Thoracic aorta (tissue), 2 donors: ENCODE measurements around the gene MVB12B. TPM values are rescaled to one million over a fixed set of nuclear protein-coding genes. Genes with fewer than 3 reads are reported as not detected.

ENCODE experiments used
- ATAC-seq: fragments of 150-250 bp; one replicate; pipeline ENCODE4 v1.8.0; 2017; ENCODE audit warnings: low read depth; ENCODE audit not compliant: insufficient number of reproducible peaks, low FRiP score
- DNase-seq: peaks from one replicate; pipeline ENCODE4 v3.0.0-alpha.2; 2020; ENCODE audit warnings: low spot score
- H3K27ac ChIP-seq, 2 donors: fragments of 200-600 bp; sonication (generic); 1 replicate in 1 of 2; 2 replicates in 1 of 2; pipeline ENCODE4 v1.5.1; 2016; ENCODE audit warnings: mild to moderate bottlenecking in 2 of 2, moderate library complexity in 2 of 2
- H3K27me3 ChIP-seq: fragments of 200-600 bp; sonication (generic); replicated peaks from 2 replicates; pipeline ENCODE4 v1.6.0; 2016; ENCODE audit warnings: mild to moderate bottlenecking; ENCODE audit not compliant: insufficient read depth
- H3K36me3 ChIP-seq: fragments of 200-600 bp; sonication (generic); one replicate; pipeline ENCODE4 v1.5.1; 2016
- H3K4me1 ChIP-seq, 2 donors: fragments of 200-600 bp; sonication (generic); 1 replicate in 1 of 2; 2 replicates in 1 of 2; pipeline versions ENCODE4 v1.5.1 to v1.6.0; 2016; ENCODE audit warnings: low read depth in 2 of 2, mild to moderate bottlenecking in 1 of 2; ENCODE audit not compliant: control insufficient read depth in 1 of 2
- H3K4me3 ChIP-seq: fragments of 200-600 bp; sonication (generic); 2 replicates; pipeline ENCODE4 v1.5.1; 2016; ENCODE audit warnings: mild to moderate bottlenecking
- H3K9me3 ChIP-seq: fragments of 200-600 bp; sonication (generic); 2 replicates; pipeline ENCODE4 v1.5.1; 2016
- CTCF ChIP-seq: fragments of 200-600 bp; sonication (generic); IDR thresholded peaks from one replicate; pipeline ENCODE4 v1.5.1; 2019; ENCODE audit warnings: antibody characterized with exemption
- total RNA-seq, 2 donors: library from RNA; depleted of rRNA; stranded (reverse); fragments of >200 nt; gene quantifications; one replicate each; pipeline versions ENCODE4 v1.1.0 to v1.2.3, GENCODE V29; 2016

MVB12B gene
- total RNA-seq, 2 donors from 2014 or later = 18.4 to 21.7 TPM

GRCh38 chr9:126398403-126399058 lies 71.9 kb downstream of the MVB12B start:
- Histone ChIP-seq H3K27ac (no peak overlapping the region), H3K27me3 (no peaks in the 10 kb centered on the region), H3K4me3 (no peak overlapping the region), H3K4me1 (peaks cover 0 to 7% of the 10 kb centered on the region in 2 donors), H3K36me3 (no peaks in the 10 kb centered on the region), H3K9me3 (no peaks in the 10 kb centered on the region)
- peak; percentile 92 for TF ChIP-seq CTCF
- peak; percentile 29 for DNase-seq
- peak; percentile 31 for ATAC-seq

GRCh38 chr9:126399251-126399650 lies 72.6 kb downstream of the MVB12B start:
- H3K27ac ChIP-seq = no peak overlapping the region
- TF ChIP-seq CTCF = no peak
- ATAC-seq = no peak
- no peak for DNase-seq
- H3K9me3 ChIP-seq = no peaks in the 10 kb centered on the region
- H3K27me3 ChIP-seq = no peaks in the 10 kb centered on the region
- peaks cover 0 to 6% of the 10 kb centered on the region in 2 donors for H3K4me1 ChIP-seq
- no peak overlapping the region for H3K4me3 ChIP-seq
- no peaks in the 10 kb centered on the region for H3K36me3 ChIP-seq

GRCh38 chr9:126399789-126400188 lies 73.2 kb downstream of the MVB12B start:
- no peak overlapping the region for H3K4me3 ChIP-seq
- H3K36me3 ChIP-seq = no peaks in the 10 kb centered on the region
- H3K9me3 ChIP-seq = no peaks in the 10 kb centered on the region
- H3K4me1 ChIP-seq = peaks cover 0 to 6% of the 10 kb centered on the region in 2 donors
- no peaks in the 10 kb centered on the region for H3K27me3 ChIP-seq
- no peak for ATAC-seq
- no peak overlapping the region for H3K27ac ChIP-seq
- TF ChIP-seq CTCF = no peak
- DNase-seq = no peak

GRCh38 chr9:126400571-126400970 lies 73.9 kb downstream of the MVB12B start:
- DNase-seq = no peak
- H3K4me3 ChIP-seq = no peak overlapping the region
- peaks cover 0 to 6% of the 10 kb centered on the region in 2 donors for H3K4me1 ChIP-seq
- no peak for ATAC-seq
- no peaks in the 10 kb centered on the region for H3K9me3 ChIP-seq
- TF ChIP-seq CTCF = no peak
- no peaks in the 10 kb centered on the region for H3K36me3 ChIP-seq
- H3K27me3 ChIP-seq = no peaks in the 10 kb centered on the region
- no peak overlapping the region for H3K27ac ChIP-seq

GRCh38 chr9:126401107-126401506 lies 74.5 kb downstream of the MVB12B start:
- no peak overlapping the region for H3K4me3 ChIP-seq
- no peaks in the 10 kb centered on the region for H3K27me3 ChIP-seq
- H3K4me1 ChIP-seq = peaks cover 0 to 6% of the 10 kb centered on the region in 2 donors
- no peak overlapping the region for H3K27ac ChIP-seq
- no peaks in the 10 kb centered on the region for H3K9me3 ChIP-seq
- DNase-seq (no peak), ATAC-seq (no peak)
- H3K36me3 ChIP-seq = no peaks in the 10 kb centered on the region
- no peak for TF ChIP-seq CTCF
